Upper lobe of left lung (tissue), 4 donors: Measurements from ENCODE around the gene PDXP.

Experiments used
- EP300 ChIP-seq, 4 donors: sonication (generic); formaldehyde crosslinking; IDR thresholded peaks; one replicate each; pipeline ENCODE4 v1.5.1; 2017; ENCODE audit warnings: antibody characterized with exemption in 4 of 4, control low read depth in 2 of 4
- POLR2A ChIP-seq, 4 donors: fragments of 450-650 bp; IDR thresholded peaks; one replicate each; pipeline ENCODE4 v1.5.1; 2016 to 2017; ENCODE audit warnings: antibody characterized with exemption in 4 of 4, mild to moderate bottlenecking in 2 of 4
- POLR2AphosphoS5 ChIP-seq, 2 donors: sonication (generic); formaldehyde crosslinking; IDR thresholded peaks; one replicate each; pipeline ENCODE4 v1.5.1; 2017; ENCODE audit warnings: antibody characterized with exemption in 2 of 2
- TF ChIP-seq, protein P1 (sequence below), 6 experiments: fragments of 450-650 bp in 4 of 6; fragments of 200-600 bp in 2 of 6; sonication (generic) in 2 of 6; IDR thresholded peaks; one replicate each; pipeline ENCODE4 v1.5.1; 2016 to 2019; ENCODE audit warnings: antibody characterized with exemption in 6 of 6

DNA sequence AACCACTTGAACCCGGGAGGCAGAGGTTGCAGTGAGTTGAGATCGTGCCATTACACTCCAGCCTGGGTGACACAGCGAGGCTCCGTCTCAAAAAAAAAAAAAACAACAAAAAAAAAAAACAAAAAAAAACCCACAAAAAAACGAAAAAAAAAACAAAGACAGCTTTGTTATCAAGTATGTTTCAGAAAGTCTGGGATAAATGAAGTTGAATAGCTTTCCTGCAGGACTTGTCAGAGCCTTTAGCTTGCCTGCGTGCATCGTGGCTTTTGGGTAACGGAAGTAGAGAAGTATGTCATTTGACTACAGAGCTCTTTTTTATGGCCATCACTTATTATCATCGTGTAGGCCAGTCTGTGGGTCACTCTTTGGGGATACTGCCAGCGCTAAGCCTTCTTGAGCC lies 53.0 kb downstream of the PDXP start:
- TF ChIP-seq, protein P1, sequence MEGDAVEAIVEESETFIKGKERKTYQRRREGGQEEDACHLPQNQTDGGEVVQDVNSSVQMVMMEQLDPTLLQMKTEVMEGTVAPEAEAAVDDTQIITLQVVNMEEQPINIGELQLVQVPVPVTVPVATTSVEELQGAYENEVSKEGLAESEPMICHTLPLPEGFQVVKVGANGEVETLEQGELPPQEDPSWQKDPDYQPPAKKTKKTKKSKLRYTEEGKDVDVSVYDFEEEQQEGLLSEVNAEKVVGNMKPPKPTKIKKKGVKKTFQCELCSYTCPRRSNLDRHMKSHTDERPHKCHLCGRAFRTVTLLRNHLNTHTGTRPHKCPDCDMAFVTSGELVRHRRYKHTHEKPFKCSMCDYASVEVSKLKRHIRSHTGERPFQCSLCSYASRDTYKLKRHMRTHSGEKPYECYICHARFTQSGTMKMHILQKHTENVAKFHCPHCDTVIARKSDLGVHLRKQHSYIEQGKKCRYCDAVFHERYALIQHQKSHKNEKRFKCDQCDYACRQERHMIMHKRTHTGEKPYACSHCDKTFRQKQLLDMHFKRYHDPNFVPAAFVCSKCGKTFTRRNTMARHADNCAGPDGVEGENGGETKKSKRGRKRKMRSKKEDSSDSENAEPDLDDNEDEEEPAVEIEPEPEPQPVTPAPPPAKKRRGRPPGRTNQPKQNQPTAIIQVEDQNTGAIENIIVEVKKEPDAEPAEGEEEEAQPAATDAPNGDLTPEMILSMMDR (IDR thresholded peaks at IDR 0.05) = no peak
- TF ChIP-seq POLR2A (IDR thresholded peaks at IDR 0.05) = no peak
- no peak for TF ChIP-seq POLR2AphosphoS5 (IDR thresholded peaks at IDR 0.05)
- no peak for TF ChIP-seq EP300 (IDR thresholded peaks at IDR 0.05)
